T-helper 1 cell treated with Interleukin-12 subunit alpha and Interleukin-12 subunit beta and Interleukin-4 antibody, amounts not matched to agents 30 μg/mL and 1 μg/mL, for 36 hours (primary cell): ENCODE measurements around the gene FCRLA.
"Not testable (repeated sequence)": the region's sequence is repeated elsewhere in the genome, so short reads cannot be mapped to it uniquely, and the experiment has no call there.

ENCODE experiments used
- H3K27ac Mint-ChIP-seq: one replicate; pipeline ENCODE4 v1.8.0; 2021; ENCODE audit warnings: mild to moderate bottlenecking, mixed read lengths
- H3K27me3 Mint-ChIP-seq: one replicate; pipeline ENCODE4 v1.8.0; 2021; ENCODE audit warnings: low read depth, mixed read lengths
- H3K36me3 Mint-ChIP-seq: one replicate; pipeline ENCODE4 v1.8.0; 2021; ENCODE audit warnings: low read depth, mixed read lengths
- H3K4me1 Mint-ChIP-seq: one replicate; pipeline ENCODE4 v1.8.0; 2021; ENCODE audit warnings: low read depth, mixed read lengths
- H3K4me3 Mint-ChIP-seq: one replicate; pipeline ENCODE4 v1.8.0; 2021; ENCODE audit warnings: mild to moderate bottlenecking, moderate library complexity, mixed read lengths
- H3K9me3 Mint-ChIP-seq: one replicate; pipeline ENCODE4 v1.8.0; 2021; ENCODE audit warnings: mixed read lengths

Gene FCRLA

GRCh38 chr1:161721738-161722343 is 14.8 kb downstream of the FCRLA start:
- no peak overlapping the region for H3K4me3 Mint-ChIP-seq
- H3K9me3 Mint-ChIP-seq = no peaks in the 10 kb centered on the region
- H3K4me1 Mint-ChIP-seq = peaks cover 17% of the 10 kb centered on the region
- no peaks in the 10 kb centered on the region for H3K36me3 Mint-ChIP-seq
- H3K27ac Mint-ChIP-seq = no peak overlapping the region
- peaks cover 83% of the 10 kb centered on the region for H3K27me3 Mint-ChIP-seq

- H3K27me3 Mint-ChIP-seq = peaks cover 78% of the 10 kb centered on the region
- H3K4me1 Mint-ChIP-seq = peaks cover 17% of the 10 kb centered on the region
- H3K9me3 Mint-ChIP-seq = no peaks in the 10 kb centered on the region
- no peak overlapping the region for H3K27ac Mint-ChIP-seq
- no peaks in the 10 kb centered on the region for H3K36me3 Mint-ChIP-seq
- H3K4me3 Mint-ChIP-seq = no peak overlapping the region
Observed at GRCh38 chr1:161722406-161722805, 15.4 kb downstream of the FCRLA start.

- Mint-ChIP-seq H3K9me3 (no peaks in the 10 kb centered on the region), H3K4me3 (no peak overlapping the region), H3K27ac (no peak overlapping the region), H3K4me1 (peaks cover 24% of the 10 kb centered on the region), H3K36me3 (no peaks in the 10 kb centered on the region), H3K27me3 (peaks cover 82% of the 10 kb centered on the region)
Observed at GRCh38 chr1:161723459-161724141, 16.6 kb downstream of the FCRLA start.

GRCh38 chr1:161725258-161725907 is 18.4 kb downstream of the FCRLA start:
- H3K4me1 Mint-ChIP-seq = peaks cover 32% of the 10 kb centered on the region
- not testable (repeated sequence) for H3K27ac Mint-ChIP-seq, H3K9me3 Mint-ChIP-seq, H3K36me3 Mint-ChIP-seq
- H3K4me3 Mint-ChIP-seq = peak overlapping the region; percentile 87
- H3K27me3 Mint-ChIP-seq = peaks cover 81% of the 10 kb centered on the region

- H3K9me3 Mint-ChIP-seq = no peaks in the 10 kb centered on the region
- H3K4me3 Mint-ChIP-seq = peak overlapping the region; percentile 87
- H3K27ac Mint-ChIP-seq = peak overlapping the region; percentile 50
- H3K36me3 Mint-ChIP-seq = no peaks in the 10 kb centered on the region
- H3K4me1 Mint-ChIP-seq = peaks cover 35% of the 10 kb centered on the region
- peaks cover 82% of the 10 kb centered on the region for H3K27me3 Mint-ChIP-seq
Observed at GRCh38 chr1:161725908-161726472, 19.0 kb downstream of the FCRLA start.

GRCh38 chr1:161726473-161727255 is 19.6 kb downstream of the FCRLA start:
- peaks cover 35% of the 10 kb centered on the region for H3K4me1 Mint-ChIP-seq
- peaks cover 84% of the 10 kb centered on the region for H3K27me3 Mint-ChIP-seq
- H3K27ac Mint-ChIP-seq = peak overlapping the region; percentile 50

GRCh38 chr1:161727256-161727924 is 20.4 kb downstream of the FCRLA start:
- peaks cover 84% of the 10 kb centered on the region for H3K27me3 Mint-ChIP-seq
- peaks cover 31% of the 10 kb centered on the region for H3K4me1 Mint-ChIP-seq

More at GRCh38 chr1:161726473-161727255, 19.6 kb downstream of the FCRLA start:
- H3K9me3 Mint-ChIP-seq = no peaks in the 10 kb centered on the region
- peak overlapping the region; percentile 87 for H3K4me3 Mint-ChIP-seq
- no peaks in the 10 kb centered on the region for H3K36me3 Mint-ChIP-seq

GRCh38 chr1:161728376-161729226 is 21.6 kb downstream of the FCRLA start:
- H3K36me3 Mint-ChIP-seq = no peaks in the 10 kb centered on the region
- peaks cover 31% of the 10 kb centered on the region for H3K4me1 Mint-ChIP-seq
- no peaks in the 10 kb centered on the region for H3K9me3 Mint-ChIP-seq
- no peak overlapping the region for H3K4me3 Mint-ChIP-seq
- peaks cover 81% of the 10 kb centered on the region for H3K27me3 Mint-ChIP-seq
- H3K27ac Mint-ChIP-seq = no peak overlapping the region

More at GRCh38 chr1:161727256-161727924, 20.4 kb downstream of the FCRLA start:
- H3K27ac Mint-ChIP-seq = peak overlapping the region; percentile 83
- H3K4me3 Mint-ChIP-seq = peak overlapping the region; percentile 87
- no peaks in the 10 kb centered on the region for H3K36me3 Mint-ChIP-seq
- no peaks in the 10 kb centered on the region for H3K9me3 Mint-ChIP-seq

- Mint-ChIP-seq H3K27ac (no peak overlapping the region), H3K36me3 (no peaks in the 10 kb centered on the region), H3K4me1 (peaks cover 30% of the 10 kb centered on the region), H3K4me3 (peak overlapping the region; percentile 19), H3K27me3 (peaks cover 76% of the 10 kb centered on the region), H3K9me3 (no peaks in the 10 kb centered on the region)
Observed at GRCh38 chr1:161730050-161730564, 23.1 kb downstream of the FCRLA start.

- H3K4me1 Mint-ChIP-seq = peaks cover 23% of the 10 kb centered on the region
- H3K27ac Mint-ChIP-seq = no peak overlapping the region
- no peak overlapping the region for H3K4me3 Mint-ChIP-seq
- peaks cover 76% of the 10 kb centered on the region for H3K27me3 Mint-ChIP-seq
- no peaks in the 10 kb centered on the region for H3K9me3 Mint-ChIP-seq
- no peaks in the 10 kb centered on the region for H3K36me3 Mint-ChIP-seq
Observed at GRCh38 chr1:161731241-161731640, 24.2 kb downstream of the FCRLA start.

- Mint-ChIP-seq H3K27ac (no peak overlapping the region), H3K27me3 (peaks cover 79% of the 10 kb centered on the region), H3K4me1 (peaks cover 22% of the 10 kb centered on the region), H3K4me3 (no peak overlapping the region), H3K36me3 (no peaks in the 10 kb centered on the region), H3K9me3 (no peaks in the 10 kb centered on the region)
Observed at GRCh38 chr1:161731981-161732718, 25.1 kb downstream of the FCRLA start.

- no peaks in the 10 kb centered on the region for H3K9me3 Mint-ChIP-seq
- no peaks in the 10 kb centered on the region for H3K36me3 Mint-ChIP-seq
- no peak overlapping the region for H3K4me3 Mint-ChIP-seq
- H3K27ac Mint-ChIP-seq = no peak overlapping the region
- H3K27me3 Mint-ChIP-seq = peaks cover 74% of the 10 kb centered on the region
- peaks cover 15% of the 10 kb centered on the region for H3K4me1 Mint-ChIP-seq
Observed at GRCh38 chr1:161733526-161733925, 26.5 kb downstream of the FCRLA start.
